SK-N-SH treated with all-trans-retinoic acid at 6 μM for 48 hours (cell line): ENCODE data around the gene FGF19.

Source experiments
- ATAC-seq: fragments of 200-7000 bp; cut with Tn5 transposase; 3 replicates; pipeline ENCODE4 v1.9.1; 2020; ENCODE audit warnings: mild to moderate bottlenecking, moderate library complexity
- ARNTL ChIP-seq: fragments of 450-650 bp; formaldehyde crosslinking; IDR thresholded peaks from 2 replicates; pipeline ENCODE4 v1.5.0; 2020; ENCODE audit warnings: low read depth, mild to moderate bottlenecking, moderate library complexity, borderline replicate concordance
- BACH2 ChIP-seq: fragments of 250-450 bp; sonication (Bioruptor Pico); IDR thresholded peaks from 2 replicates; pipeline ENCODE4 v1.9.0; 2021; ENCODE audit warnings: mild to moderate bottlenecking, borderline replicate concordance
- CREB5 ChIP-seq: fragments of 250-450 bp; sonication (Bioruptor Pico); IDR thresholded peaks from 2 replicates; pipeline ENCODE4 v1.5.1; 2020; ENCODE audit warnings: low read depth, mild to moderate bottlenecking, moderate library complexity
- CSDC2 ChIP-seq: fragments of 250-450 bp; sonication (Bioruptor Pico); IDR thresholded peaks from 2 replicates; pipeline ENCODE4 v1.5.0; 2020; ENCODE audit warnings: mild to moderate bottlenecking, moderate library complexity
- CSRNP3 ChIP-seq: fragments of 250-450 bp; sonication (Bioruptor Pico); IDR thresholded peaks from 2 replicates; pipeline ENCODE4 v1.5.1; 2021; ENCODE audit warnings: mild to moderate bottlenecking, moderate library complexity
- ESRRG ChIP-seq: fragments of 250-450 bp; sonication (Bioruptor Pico); IDR thresholded peaks from 2 replicates; pipeline ENCODE4 v1.6.1; 2021; ENCODE audit warnings: mild to moderate bottlenecking
- OSR1 ChIP-seq: fragments of 250-450 bp; sonication (Bioruptor Pico); IDR thresholded peaks from 2 replicates; pipeline ENCODE4 v1.8.0; 2022; ENCODE audit warnings: moderate library complexity, mild to moderate bottlenecking, inconsistent platforms
- POU6F1 ChIP-seq: fragments of 250-450 bp; sonication (Bioruptor Pico); IDR thresholded peaks from 2 replicates; pipeline ENCODE4 v1.8.0; 2021; ENCODE audit warnings: low read depth, mild to moderate bottlenecking, moderate library complexity, borderline replicate concordance
- RARB ChIP-seq: fragments of 250-450 bp; sonication (Bioruptor Pico); IDR thresholded peaks from 2 replicates; pipeline ENCODE4 v1.8.0; 2021; ENCODE audit warnings: mild to moderate bottlenecking, moderate library complexity
- SNAI2 ChIP-seq: fragments of 250-450 bp; sonication (Bioruptor Pico); IDR thresholded peaks from 2 replicates; pipeline ENCODE4 v1.5.0; 2020; ENCODE audit warnings: mild to moderate bottlenecking, moderate library complexity
- TCF4 ChIP-seq: fragments of 250-450 bp; sonication (Bioruptor Pico); IDR thresholded peaks from 2 replicates; pipeline ENCODE4 v1.8.0; 2021; ENCODE audit warnings: mild to moderate bottlenecking, moderate library complexity, borderline replicate concordance
- TSHZ2 ChIP-seq: fragments of 250-450 bp; sonication (Bioruptor Pico); IDR thresholded peaks from 2 replicates; pipeline ENCODE4 v1.5.0; 2020; ENCODE audit warnings: mild to moderate bottlenecking, moderate library complexity
- ZC3H10 ChIP-seq: fragments of 250-450 bp; sonication (Bioruptor Pico); IDR thresholded peaks from 2 replicates; pipeline ENCODE4 v1.5.1; 2021; ENCODE audit warnings: mild to moderate bottlenecking, moderate library complexity
- ZFP3 ChIP-seq: fragments of 250-450 bp; sonication (Bioruptor Pico); IDR thresholded peaks from 2 replicates; pipeline ENCODE4 v1.5.0; 2020; ENCODE audit warnings: mild to moderate bottlenecking, moderate library complexity
- ZNF565 ChIP-seq: fragments of 450-650 bp; formaldehyde crosslinking; conservative IDR thresholded peaks from 2 replicates; pipeline ENCODE4 v1.5.0; 2020; ENCODE audit warnings: low read depth, mild to moderate bottlenecking, moderate library complexity
- ZNF70 ChIP-seq: fragments of 450-650 bp; formaldehyde crosslinking; IDR thresholded peaks from 2 replicates; pipeline ENCODE4 v1.5.0; 2020; ENCODE audit warnings: mild to moderate bottlenecking, moderate library complexity
- ZNF8 ChIP-seq: fragments of 450-650 bp; formaldehyde crosslinking; IDR thresholded peaks from 2 replicates; pipeline ENCODE4 v1.5.0; 2020; ENCODE audit warnings: mild to moderate bottlenecking, moderate library complexity

Gene FGF19

GRCh38 chr11:69715446-69715845 lies 11.6 kb upstream of the FGF19 start (continued):
- TF ChIP-seq CREB5 (no peak), ZNF565 (CRISPR knock-in tag) (no peak), OSR1 (CRISPR knock-in tag) (no peak), BACH2 (CRISPR knock-in tag) (no peak)

GRCh38 chr11:69711822-69712801 lies 8.3 kb upstream of the FGF19 start:
- ATAC-seq: no peak
- TF ChIP-seq ARNTL (CRISPR knock-in tag) (no peak), CSRNP3 (no peak), CSDC2 (CRISPR knock-in tag) (no peak), TSHZ2 (CRISPR knock-in tag) (no peak), RARB (no peak), SNAI2 (CRISPR knock-in tag) (no peak), ZC3H10 (no peak), ZFP3 (no peak), BACH2 (CRISPR knock-in tag) (no peak)
- TF ChIP-seq, all 23 proteins: peak for 0

- no peak for ATAC-seq
- TF ChIP-seq TSHZ2 (CRISPR knock-in tag) (no peak), POU6F1 (no peak), ZNF8 (CRISPR knock-in tag) (no peak), SNAI2 (CRISPR knock-in tag) (no peak), BACH2 (CRISPR knock-in tag) (no peak), ESRRG (no peak)
- TF ChIP-seq, all 23 proteins: peak for 0
These were observed 5.0 kb upstream of the FGF19 start for GRCh38 chr11:69708736-69709401.

- no peak for TF ChIP-seq ZFP3
- TF ChIP-seq OSR1 (CRISPR knock-in tag): no peak
- no peak for TF ChIP-seq BACH2 (CRISPR knock-in tag)
- TF ChIP-seq CREB5: no peak
- no peak for TF ChIP-seq ZNF70 (CRISPR knock-in tag)
- TF ChIP-seq TCF4 (CRISPR knock-in tag): no peak
- no peak for ATAC-seq
These were observed 3.4 kb upstream of the FGF19 start for GRCh38 chr11:69707176-69707575.
